ENCODE measurements around the gene TKFC.

Gene TKFC, protein sequence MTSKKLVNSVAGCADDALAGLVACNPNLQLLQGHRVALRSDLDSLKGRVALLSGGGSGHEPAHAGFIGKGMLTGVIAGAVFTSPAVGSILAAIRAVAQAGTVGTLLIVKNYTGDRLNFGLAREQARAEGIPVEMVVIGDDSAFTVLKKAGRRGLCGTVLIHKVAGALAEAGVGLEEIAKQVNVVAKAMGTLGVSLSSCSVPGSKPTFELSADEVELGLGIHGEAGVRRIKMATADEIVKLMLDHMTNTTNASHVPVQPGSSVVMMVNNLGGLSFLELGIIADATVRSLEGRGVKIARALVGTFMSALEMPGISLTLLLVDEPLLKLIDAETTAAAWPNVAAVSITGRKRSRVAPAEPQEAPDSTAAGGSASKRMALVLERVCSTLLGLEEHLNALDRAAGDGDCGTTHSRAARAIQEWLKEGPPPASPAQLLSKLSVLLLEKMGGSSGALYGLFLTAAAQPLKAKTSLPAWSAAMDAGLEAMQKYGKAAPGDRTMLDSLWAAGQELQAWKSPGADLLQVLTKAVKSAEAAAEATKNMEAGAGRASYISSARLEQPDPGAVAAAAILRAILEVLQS

DNA sequence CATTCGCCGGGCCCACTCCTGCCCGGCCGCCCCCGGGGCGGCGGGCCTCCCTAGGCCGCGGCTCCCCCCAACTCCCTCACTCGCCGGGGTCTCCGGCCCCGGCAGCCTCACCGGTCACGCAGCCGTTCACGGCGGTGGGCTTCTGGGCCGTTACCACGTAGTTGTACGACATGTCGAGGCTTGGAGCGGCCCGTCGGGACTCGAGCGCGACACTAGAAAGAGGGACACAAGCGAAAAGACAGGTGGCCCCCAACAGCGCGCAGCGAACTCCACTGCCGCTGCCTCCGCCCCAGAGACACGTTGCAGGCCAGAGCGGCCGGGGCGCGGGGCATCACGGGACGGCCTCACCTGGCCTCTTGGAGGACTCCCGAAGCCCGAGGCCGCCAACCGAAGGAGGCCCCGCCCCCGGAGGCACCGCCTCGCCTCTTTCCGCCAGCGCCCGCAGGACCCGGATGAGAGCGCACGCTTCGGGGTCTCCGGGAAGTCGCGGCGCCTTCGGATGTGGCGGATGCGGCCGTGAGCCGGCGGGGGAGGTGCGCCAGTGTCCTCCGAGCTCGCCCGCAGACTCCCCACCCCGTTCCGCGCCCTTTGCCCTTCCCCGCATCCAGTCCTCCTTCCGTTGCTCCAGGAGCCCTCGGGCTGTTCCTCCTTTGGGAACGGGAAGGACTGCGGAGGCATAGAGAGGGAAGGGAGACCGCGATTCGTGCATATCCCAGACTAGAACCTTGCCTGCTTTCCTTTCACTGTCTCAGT lies at the start of gene TKFC, which contains the start of gene DDB1:
TSS of gene TKFC (plus strand) at position 432 of the 753 bp plus-strand sequence. CDS start 1,501 bp downstream, outside the sequence.
TSS of gene DDB1 (minus strand) at position 309 of the 753 bp plus-strand sequence. CDS start at position 172, 137 bp downstream.
- DNase-seq, result peak; percentile 92 to 96 (median 94)

DNA sequence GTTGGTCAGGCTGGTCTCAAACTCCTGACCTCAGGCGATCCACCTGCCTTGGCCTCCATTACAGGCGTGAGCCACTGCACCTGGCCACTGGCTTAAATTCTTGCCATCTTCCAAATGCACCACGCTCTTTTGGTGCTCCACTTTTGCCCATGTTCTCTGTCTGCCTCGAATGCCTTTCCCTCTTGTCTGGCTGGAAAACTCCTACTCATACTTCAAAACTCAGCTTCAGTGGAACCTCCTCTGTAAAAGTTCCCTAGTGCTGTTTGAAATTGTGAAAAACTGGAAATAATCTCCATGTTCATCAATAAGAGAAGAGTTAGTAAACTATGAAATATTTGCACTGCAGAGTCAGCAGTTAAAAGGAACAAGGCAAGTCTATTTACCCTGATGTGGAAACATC lies 49.4 kb upstream of the TKFC start:
- no peak for DNase-seq

DNA sequence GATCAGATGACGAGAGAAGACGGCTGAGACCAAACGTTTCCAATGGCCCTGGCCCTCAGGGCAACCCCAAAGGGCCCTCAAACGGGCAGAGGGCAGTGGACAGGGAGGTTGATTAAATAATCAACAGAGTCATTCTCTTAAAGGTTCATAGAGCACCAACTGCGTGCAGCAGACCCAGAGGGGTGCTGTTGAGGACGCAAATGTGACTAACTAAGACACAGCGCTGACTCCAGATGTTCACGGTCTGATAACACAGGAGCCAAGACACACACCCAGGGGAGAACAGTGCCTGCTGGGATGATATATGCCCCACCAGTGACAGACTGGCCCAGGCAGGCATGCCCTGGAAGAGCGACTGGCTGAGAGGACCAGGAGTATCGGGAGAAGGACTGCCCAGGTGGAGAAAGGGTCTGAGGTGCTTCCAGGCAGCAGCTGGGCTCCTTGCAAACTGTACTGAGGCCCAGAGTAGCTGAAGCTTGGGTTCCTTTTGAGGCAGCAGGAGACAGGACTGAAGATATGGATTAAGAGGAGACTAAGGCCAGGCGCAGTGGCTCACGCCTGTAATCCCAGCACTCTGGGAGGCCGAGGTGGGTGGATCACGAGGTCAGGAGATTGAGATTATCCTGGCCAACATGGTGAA lies 45.6 kb upstream of the TKFC start:
- DNase-seq, result no peak

DNA sequence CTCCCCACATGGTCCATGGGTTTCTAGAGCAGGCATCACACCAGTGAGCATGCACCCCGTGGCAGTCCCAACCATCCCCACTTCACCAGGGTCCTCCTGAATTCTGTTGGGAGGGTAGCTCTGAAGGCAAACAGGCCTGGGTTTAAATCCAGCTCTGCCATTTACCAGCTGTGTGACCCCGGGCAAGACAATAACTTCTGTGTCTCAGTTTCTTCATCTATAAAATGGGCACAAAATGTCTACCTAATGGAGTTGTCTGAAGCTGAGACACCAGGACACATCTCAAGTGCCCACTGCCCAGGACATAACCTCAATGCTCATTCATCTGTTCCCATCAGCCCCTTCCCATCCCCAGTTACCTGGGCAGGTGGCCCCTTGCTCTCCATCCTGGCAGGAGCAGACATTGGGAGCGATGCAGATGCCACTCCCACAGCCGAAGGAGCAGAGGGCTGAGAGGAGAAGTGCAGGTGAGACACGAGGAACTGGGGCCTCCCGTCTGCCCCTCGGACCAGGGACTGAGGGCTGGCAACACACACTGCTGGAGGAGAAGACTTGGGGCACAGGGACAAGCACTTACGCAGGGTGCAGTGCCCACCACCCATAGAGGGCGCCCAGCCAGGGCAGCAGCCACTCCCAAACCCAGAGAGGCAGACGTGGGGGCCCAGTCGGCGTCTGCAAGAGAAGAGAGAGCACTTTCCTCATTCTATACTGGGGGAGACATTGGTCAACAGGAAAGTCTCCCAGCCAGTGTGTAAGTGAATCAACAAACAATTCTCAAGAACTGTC lies 41.9 kb upstream of the TKFC start:
- DNase-seq, result no peak

DNA sequence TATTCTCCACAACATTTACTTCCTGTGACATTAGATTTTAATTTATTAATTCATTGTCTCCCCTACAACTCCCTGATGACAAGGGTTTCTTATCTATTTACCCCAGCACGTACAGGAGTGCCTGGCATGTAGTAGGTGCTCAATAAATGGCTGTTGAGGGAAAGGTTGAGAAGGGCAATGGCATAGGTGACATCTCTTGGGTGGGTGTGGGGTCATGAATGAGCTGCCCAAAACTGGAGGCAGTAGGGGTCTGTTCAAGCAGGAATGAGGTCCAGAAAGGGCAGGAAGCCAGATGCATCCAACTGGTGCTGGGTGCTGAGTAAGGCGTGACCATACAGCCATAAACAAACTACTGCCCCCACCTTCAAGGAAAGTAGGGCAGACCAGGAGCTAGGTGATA lies 40.7 kb upstream of the TKFC start:
- no peak for DNase-seq

DNA sequence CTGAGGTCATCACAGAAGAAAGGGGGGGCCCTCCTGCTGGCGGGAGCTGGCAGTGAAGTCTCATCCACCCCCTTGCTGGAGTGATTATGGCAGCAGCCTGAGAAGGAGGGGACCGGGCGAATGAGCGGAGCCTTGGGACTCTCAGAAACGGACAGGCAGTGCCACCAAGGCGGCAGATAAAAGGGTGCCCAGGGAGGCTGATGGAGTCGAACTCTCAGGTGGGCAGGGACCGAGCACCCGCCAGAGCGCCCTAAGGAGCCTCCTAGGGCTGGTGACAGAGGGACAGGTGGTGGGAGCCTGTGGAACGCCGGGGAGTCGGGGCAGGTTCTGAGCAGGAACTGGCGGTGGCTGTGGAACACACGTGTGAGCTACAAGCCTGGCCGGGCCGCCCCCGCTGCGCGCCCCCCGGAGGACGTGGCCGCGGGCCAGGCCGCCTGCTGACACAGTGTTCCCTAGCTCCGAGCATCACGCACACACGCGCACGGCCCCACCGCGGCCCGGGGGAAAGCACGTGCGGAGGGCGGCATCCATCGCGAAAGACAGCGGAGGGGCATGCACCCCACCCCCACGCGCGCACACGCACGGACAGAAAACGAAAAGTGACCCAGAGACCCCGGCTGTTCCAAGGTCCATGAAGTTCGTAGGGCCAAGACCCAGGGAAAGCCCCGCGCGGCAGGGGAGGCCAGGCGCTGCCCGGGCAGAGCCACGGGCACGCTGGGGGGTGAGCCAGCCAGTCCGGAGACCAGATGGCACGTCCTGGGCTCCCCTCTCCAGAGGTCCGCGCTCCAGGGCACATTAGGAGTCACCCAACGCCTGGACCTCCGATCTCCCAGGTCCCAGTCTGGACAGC lies 38.9 kb upstream of the TKFC start:
- DNase-seq, result peak in 3 of 6 experiments; percentile 13 to 31 (median 26)

DNA sequence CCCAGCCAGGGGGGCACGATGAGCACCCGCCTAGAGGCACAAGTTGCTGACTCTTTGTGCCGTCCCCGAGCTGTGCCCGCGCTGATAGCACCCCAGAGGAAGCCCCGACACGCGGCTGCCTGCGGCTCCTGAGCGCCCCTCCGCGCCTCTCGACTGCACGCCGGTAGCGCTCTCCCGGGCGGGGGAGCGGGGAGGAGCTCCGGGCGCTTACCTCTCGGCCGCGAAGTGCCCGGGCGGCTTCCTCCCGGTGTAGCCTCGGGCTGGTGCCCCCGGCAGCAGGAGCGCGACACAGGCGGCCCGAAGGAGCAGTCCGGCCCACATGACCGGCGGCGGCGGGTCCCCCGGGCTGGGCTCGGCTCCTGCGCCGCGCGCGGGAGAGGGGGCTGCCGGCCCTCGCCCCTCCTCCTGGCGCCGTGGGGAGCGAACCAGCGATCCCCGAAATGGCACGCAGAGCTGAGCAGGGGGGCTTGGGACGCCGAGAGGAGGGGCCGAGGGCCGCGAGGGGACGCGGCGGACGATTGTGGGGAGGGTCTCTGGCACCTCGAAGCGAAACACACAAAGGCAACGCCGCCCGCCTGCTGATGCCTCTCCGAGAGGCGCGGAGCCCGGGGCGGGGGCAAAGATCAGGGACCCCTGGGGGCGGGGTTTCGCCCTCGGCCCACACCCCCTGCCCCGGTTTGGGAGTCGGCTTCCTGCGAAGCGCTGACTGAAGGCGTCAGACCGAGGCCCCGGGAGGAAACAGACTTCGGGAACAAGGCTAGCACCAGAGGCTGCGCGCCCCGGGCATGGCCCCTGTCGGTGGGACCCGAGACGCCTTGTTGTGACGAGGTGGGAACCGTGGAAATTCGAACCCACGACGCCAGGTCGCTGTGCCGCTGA lies 38.1 kb upstream of the TKFC start, which contains the start of gene VWCE:
TSS of gene VWCE (minus strand) at position 600 of the 879 bp plus-strand sequence. CDS start at position 321, 279 bp downstream.
- peak in 5 of 6 experiments; percentile 24 to 59 (median 47) for DNase-seq

DNA sequence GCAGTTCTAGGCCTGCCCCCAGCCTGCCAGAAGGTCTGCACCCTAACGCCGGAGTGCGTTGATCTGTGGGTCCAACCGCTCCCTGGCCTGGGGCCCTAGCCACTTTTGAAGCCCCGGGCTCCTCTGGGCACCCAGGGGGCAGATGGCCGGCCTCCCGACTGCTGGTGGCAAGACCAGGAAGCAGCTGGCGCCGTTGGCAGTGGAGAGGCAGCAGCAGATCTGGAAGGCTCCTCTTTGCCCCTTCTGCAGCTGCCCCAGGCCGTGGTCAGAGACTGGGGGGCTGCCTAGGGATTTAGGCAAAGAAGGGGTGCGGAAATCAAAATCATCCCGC lies 37.5 kb upstream of the TKFC start:
- DNase-seq, result no peak

DNA sequence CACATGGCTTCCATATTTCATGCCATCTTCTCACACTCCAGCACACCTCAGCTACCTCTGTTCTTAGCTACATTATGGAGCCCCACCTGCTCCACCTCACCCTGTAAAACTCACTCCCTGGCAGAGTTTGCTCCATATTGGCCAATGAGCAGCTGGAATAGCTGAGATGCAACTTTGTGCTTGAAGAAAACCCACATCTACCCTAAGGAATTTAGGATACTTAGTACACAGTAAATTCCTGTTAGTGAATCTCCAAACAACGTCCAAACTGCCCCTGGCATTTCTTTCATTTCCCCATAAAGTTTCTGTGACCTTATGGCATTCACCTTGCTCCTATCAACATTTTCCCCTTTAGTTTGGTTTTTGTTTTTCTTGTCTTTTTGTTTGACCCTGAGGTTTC lies 35.7 kb upstream of the TKFC start:
- DNase-seq, result no peak

DNA sequence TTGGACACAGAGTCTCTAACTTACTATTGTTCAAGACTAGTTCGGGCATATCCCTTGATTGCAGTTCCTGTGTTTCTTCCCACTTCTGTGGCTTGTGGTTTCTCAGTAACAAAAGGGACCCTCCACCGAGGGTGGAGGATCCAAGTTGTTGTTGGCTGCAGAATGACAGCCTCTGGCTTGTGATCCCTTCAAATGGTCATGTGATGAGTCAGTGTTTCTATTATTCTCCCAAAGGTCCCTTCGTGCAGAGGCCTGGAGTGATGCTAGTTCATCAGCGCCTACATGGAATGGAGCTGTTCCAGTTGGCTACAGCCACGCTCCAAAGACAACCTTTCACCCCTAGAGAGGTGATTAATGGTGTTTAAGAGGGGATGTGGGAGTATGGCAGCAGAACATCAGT lies 35.3 kb upstream of the TKFC start:
- no peak for DNase-seq

DNA sequence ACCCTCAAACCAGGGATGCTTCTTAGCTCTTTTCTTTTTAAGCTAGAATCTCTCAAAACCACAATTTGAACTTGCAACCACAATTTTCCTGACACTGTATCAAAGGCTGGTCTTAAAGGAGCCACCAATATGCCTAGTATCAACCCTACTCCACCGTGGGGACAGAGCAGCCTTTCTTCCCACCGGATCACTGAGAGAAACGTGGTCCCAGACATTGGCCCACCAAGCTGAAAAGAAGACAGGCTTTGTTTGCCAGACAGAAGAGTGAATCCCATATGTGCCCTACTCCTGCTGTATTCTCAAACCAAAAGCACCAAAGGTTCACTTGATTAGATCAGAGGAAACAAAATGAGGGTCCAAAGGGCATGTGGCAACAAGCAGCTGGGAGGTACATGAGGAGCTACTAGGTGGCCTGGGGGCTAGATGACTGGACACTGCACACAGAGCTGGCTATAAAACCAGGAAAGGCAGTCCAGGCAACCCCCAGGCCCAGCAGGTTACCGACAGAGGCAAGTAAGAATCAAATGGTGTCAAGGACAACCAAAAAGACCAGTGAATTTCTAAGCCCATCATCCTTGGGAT lies 34.3 kb upstream of the TKFC start:
- DNase-seq, result no peak

DNA sequence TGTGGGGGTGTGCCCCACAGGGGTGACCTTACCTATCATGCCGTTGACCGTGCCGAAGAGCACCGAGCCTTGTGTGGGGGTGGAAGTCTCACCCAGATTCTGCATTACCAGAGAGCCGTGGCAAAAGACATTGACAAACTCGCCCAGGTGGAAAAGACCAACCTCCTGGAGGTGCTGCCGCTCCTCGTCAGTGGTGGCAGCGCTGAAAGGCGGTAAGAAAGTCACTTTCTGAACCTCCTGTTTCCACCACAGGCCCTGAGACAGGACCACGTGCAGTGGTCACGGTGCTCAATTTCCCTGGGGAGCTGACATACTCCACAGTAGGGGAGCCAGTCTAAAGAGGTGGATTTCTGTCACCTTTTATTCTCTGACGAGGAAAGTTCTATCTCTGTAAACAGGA lies 30.5 kb upstream of the TKFC start:
- DNase-seq, result no peak

DNA sequence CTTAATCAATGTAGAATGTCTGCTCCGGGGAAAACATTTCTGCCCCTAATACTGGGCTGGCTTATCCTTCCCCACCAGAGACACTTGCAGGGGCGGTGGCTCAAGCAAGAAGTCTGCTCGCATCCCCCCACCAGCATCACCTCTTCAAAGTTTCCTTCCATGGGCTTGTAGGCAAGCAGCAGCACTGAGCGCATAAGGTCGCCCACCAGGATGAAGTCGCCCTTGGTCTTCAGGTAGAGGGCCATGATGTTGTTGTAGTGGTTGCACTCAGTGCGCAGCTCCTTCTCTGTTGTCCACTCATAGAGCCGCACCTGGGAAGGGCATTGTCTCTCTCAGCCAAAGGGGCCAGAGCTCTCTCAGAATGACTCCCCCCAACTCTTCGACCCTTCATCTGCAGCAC lies 29.3 kb upstream of the TKFC start:
- no peak for DNase-seq

DNA sequence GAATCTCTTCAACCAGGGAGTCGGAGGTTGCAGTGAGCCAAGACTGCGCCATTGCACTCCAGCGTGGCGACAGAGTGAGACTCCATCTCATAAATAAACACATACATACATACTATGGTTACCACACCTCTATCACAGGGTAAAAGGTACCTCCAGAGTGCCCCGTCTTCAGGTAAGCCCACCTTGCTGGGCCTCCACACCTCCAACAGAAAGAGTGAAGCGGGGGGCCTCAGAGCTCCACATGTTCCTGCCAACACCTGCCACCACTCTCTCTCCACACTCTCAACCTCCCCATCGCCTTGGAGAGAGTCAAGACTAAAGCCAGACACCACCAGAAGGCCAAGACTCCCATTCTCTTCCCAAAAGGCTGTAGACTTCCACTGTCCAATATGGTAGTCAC lies 27.6 kb upstream of the TKFC start:
- DNase-seq, result no peak

DNA sequence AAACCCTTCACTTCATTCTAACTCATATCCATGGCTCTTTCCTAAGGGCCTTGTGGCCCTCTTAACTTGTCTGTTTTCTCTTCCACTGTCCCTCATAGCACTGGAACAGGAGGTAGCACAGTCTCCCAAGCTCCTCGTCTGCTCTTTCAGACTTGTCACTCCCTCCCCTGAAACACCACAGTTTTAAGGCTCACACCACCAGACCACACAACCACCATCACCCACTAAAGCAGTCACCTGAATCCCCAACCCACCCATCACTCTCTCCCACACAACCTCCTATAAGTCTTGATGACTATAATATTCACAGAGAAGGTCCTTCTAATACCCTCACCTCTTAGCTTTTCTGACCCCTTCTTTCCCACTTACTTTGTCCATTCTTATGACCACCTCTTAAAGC lies 26.8 kb upstream of the TKFC start:
- no peak for DNase-seq

DNA sequence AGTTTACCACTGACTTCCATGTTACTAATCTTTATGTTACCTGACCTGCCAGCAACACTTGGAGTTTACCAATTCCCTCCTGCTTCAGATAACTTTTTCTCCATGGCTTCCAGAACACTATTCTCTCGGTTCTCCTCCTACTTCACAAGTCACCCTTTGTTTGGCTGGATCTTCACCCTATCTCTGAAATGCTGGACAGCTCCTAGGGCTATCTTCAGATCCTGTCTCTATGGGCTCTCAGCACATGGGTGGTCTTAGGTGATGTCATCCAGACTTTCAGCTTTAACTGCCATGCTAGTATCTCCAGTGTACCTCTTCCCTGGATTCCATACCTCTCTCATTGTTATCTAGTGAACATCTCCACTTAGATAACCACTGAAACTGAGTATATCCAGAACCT lies 25.7 kb upstream of the TKFC start:
- DNase-seq, result no peak

DNA sequence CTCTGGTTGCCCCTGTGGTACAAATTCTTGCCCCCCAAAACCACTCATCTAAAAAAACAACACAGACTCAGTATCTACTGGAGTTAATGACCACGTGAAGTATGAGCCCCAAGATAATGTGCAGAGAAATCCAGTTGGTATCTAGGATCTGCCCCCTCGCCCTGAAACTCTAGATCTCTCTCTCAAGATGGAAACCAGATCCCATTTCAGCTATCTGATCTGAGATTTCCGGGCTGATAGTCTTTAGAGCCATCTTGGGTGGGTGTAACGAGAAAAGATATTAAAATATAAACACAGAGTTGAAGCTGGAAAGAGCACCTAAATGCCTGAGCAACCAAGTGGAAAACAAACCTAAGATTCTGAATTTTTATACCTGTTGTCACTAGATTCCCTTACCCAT lies 23.9 kb upstream of the TKFC start:
- no peak for DNase-seq

DNA sequence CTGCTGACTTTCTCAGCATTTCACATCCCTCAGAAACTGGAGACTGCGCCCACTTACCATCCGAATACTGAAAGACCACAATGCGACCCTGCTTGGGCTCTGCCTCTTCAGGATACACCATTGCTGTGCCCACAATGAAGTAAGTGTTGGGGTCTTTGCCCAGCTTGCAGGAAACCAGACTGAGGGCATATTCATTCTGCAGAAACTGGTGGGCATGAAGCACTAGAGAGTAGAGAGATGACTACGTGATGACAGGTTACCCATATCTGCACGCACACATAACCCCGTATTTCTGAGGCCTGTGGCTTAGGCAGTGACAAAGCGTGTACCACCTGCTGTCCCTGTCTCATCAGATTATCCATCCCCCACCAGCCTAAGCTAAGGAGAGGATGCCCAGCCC lies 23.3 kb upstream of the TKFC start:
- DNase-seq, result no peak

DNA sequence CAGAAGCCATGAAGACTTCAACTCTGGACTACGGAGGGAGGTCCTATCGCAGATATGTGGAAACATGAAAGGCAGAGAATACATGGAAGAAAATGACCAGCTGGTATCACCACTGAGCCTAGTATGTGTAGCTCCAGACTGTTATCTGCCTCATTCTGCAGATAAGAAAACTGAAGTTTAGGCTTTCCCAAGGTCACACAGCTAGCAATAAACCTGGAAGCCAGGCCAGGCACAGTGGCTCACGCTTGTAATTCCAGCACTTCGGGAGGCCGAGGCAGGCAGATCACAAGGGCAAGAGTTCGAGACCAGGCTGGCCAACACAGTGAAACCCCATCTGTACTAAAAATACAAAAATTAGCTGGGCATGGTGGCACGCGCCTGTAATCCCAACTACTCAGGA lies 22.3 kb upstream of the TKFC start:
- no peak for DNase-seq

DNA sequence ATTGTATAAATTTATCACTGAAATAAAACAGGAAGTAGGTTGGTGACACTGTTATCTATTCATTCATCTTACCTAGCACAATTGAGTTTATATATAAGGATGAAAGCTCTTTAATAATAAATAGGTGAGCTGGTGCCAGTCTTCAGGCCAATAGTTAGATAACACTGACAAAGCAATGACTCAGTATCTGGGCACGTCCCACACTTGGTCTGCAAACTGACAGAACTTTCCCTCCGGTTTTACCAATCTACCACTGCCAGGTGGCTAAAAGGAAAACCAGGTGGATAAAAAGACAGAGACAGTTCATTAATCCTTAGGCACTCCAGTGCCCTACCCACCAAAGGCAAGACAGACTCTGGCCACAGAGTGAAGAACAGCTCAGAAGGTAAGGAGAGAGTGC lies 17.8 kb upstream of the TKFC start:
- no peak for DNase-seq
